GM10266 (cell line): ENCODE results near the gene TTC7B.

Experiments used
- DNase-seq: peaks from one replicate; pipeline ENCODE4 v3.0.0; 2012; ENCODE audit errors: extremely low spot score
- CTCF ChIP-seq: IDR thresholded peaks from 2 replicates; pipeline ENCODE4 v1.5.1; 2012; ENCODE audit warnings: mild to moderate bottlenecking, low read depth; ENCODE audit not compliant: control insufficient read depth, insufficient read depth; ENCODE audit errors: missing control alignments

The TTC7B gene

GRCh38 chr14:90523961-90524875 lies 292.0 kb downstream of the TTC7B start:
- DNase-seq: no peak
- TF ChIP-seq CTCF: no peak

- no peak for DNase-seq
- no peak for TF ChIP-seq CTCF
These were observed 292.7 kb downstream of the TTC7B start for GRCh38 chr14:90523544-90523943.

- TF ChIP-seq CTCF: no peak
- no peak for DNase-seq
These were observed 293.5 kb downstream of the TTC7B start for GRCh38 chr14:90522571-90523191.

GRCh38 chr14:90521930-90522483 lies 294.2 kb downstream of the TTC7B start:
- no peak for TF ChIP-seq CTCF
- no peak for DNase-seq

- TF ChIP-seq CTCF: no peak
- no peak for DNase-seq
These were observed 294.9 kb downstream of the TTC7B start for GRCh38 chr14:90521084-90521929.

- TF ChIP-seq CTCF: no peak
- no peak for DNase-seq
These were observed 295.9 kb downstream of the TTC7B start for GRCh38 chr14:90520326-90520725.
